ENCODE measurements around the gene PTPRC.

- TF ChIP-seq GLIS2 (tag by site-specific recombination; IDR thresholded peaks at IDR 0.05) = no peak
- no peak for TF ChIP-seq ZNF660 (tag by site-specific recombination; IDR thresholded peaks at IDR 0.05)
- no peak for TF ChIP-seq ZIC2 (tag by site-specific recombination; IDR thresholded peaks at IDR 0.05)
- TF ChIP-seq, protein P1, sequence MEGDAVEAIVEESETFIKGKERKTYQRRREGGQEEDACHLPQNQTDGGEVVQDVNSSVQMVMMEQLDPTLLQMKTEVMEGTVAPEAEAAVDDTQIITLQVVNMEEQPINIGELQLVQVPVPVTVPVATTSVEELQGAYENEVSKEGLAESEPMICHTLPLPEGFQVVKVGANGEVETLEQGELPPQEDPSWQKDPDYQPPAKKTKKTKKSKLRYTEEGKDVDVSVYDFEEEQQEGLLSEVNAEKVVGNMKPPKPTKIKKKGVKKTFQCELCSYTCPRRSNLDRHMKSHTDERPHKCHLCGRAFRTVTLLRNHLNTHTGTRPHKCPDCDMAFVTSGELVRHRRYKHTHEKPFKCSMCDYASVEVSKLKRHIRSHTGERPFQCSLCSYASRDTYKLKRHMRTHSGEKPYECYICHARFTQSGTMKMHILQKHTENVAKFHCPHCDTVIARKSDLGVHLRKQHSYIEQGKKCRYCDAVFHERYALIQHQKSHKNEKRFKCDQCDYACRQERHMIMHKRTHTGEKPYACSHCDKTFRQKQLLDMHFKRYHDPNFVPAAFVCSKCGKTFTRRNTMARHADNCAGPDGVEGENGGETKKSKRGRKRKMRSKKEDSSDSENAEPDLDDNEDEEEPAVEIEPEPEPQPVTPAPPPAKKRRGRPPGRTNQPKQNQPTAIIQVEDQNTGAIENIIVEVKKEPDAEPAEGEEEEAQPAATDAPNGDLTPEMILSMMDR (tag by site-specific recombination; IDR thresholded peaks at IDR 0.05) = no peak
- TF ChIP-seq, protein P2, sequence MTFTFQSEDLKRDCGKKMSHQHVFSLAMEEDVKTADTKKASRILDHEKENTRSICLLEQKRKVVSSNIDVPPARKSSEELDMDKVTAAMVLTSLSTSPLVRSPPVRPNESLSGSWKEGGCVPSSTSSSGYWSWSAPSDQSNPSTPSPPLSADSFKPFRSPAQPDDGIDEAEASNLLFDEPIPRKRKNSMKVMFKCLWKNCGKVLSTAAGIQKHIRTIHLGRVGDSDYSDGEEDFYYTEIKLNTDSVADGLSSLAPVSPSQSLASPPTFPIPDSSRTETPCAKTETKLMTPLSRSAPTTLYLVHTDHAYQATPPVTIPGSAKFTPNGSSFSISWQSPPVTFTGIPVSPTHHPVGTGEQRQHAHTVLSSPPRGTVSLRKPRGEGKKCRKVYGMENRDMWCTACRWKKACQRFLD (tag by site-specific recombination; IDR thresholded peaks at IDR 0.05) = no peak
- TF ChIP-seq ZNF701 (tag by site-specific recombination; IDR thresholded peaks at IDR 0.05) = no peak
- TF ChIP-seq ZNF561 (tag by site-specific recombination; IDR thresholded peaks at IDR 0.05; ENCODE audit: borderline replicate concordance) = no peak
Observed at GRCh38 chr1:198649232-198649967, 10.6 kb downstream of the PTPRC start.
